GM12878 (cell line): ENCODE results near the gene SYPL1. TPM values are rescaled to one million over a fixed set of nuclear protein-coding genes. Genes with fewer than 3 reads are reported as not detected.

Source experiments
- ATAC-seq: fragments of 200-7000 bp; cut with Tn5 transposase; 3 replicates; pipeline ENCODE4 v1.9.1; 2020; ENCODE audit warnings: mild to moderate bottlenecking, moderate library complexity
- BruUV-seq: library from RNA; stranded (reverse); fragments of 400-500 nt; replicated peaks from 2 replicates; lab custom pipeline; 2021; lab: Mats Ljungman, UMichigan
- CTCF ChIA-PET: fragments of 300-600 bp; sonication (Branson Sonifier 250); formaldehyde crosslinking; extraction: SDS; loops from one replicate; lab custom pipeline; 2021; ENCODE audit warnings: inconsistent platforms; lab: Yijun Ruan, JAX
- POLR2A ChIA-PET: fragments of 350-600 bp; formaldehyde crosslinking; extraction: SDS; loops from one replicate; lab custom pipeline; 2021; ENCODE audit warnings: inconsistent platforms; lab: Charles Lee
- RAD21 ChIA-PET: fragments of 300-600 bp; sonication (Branson Sonifier 250); formaldehyde crosslinking; loops from one replicate; lab custom pipeline; 2023; ENCODE audit warnings: antibody characterized with exemption; ENCODE audit not compliant: unreplicated experiment; lab: Charles Lee
- SMC1A ChIA-PET: fragments of 300-600 bp; sonication (Branson Sonifier 250); formaldehyde crosslinking; loops from one replicate; lab custom pipeline; 2023; ENCODE audit not compliant: unreplicated experiment, uncharacterized antibody; lab: Charles Lee
- DNase-seq: peaks from one replicate; pipeline ENCODE4 v3.0.0-alpha.2; 2011; ENCODE audit warnings: low read depth, low spot score
- FAIRE-seq: peaks from 3 replicates; lab custom pipeline; 2011; peaks lifted over from hg19 to GRCh38; lab: Jason Lieb, UNC
- H2AFZ ChIP-seq: 2 replicates; pipeline ENCODE4 v1.6.0; 2011; ENCODE audit warnings: low read depth, low read length, control low read depth; ENCODE audit not compliant: control insufficient read depth
- H3K27ac ChIP-seq: 2 replicates; pipeline ENCODE4 v1.5.1; 2011; ENCODE audit warnings: control low read depth; ENCODE audit not compliant: control insufficient read depth, insufficient read depth
- H3K27me3 ChIP-seq, 2 experiments: replicated peaks in 1 of 2; 2 replicates each; pipeline versions ENCODE4 v1.6.0 to v1.6.1; 2011; ENCODE audit warnings: low read length in 1 of 2; ENCODE audit not compliant: control insufficient read depth in 2 of 2, insufficient read depth in 2 of 2
- H3K36me3 ChIP-seq, 2 experiments: 2 replicates each; pipeline ENCODE4 v1.5.1; 2011; ENCODE audit warnings: low read length in 1 of 2; ENCODE audit not compliant: control insufficient read depth in 2 of 2, insufficient read depth in 2 of 2
- H3K4me1 ChIP-seq: 2 replicates; pipeline ENCODE4 v1.6.1; 2011; ENCODE audit warnings: mild to moderate bottlenecking, low read length, moderate library complexity, mixed read lengths; ENCODE audit not compliant: control insufficient read depth, insufficient read depth
- H3K4me2 ChIP-seq: 2 replicates; pipeline ENCODE4 v1.6.0; 2011; ENCODE audit warnings: control low read depth; ENCODE audit not compliant: control insufficient read depth, insufficient read depth
- H3K4me3 ChIP-seq: fragments of 200-600 bp; sonication (generic); 2 replicates; pipeline ENCODE4 v1.5.1; 2016
- H3K79me2 ChIP-seq: 2 replicates; pipeline ENCODE4 v1.6.0; 2011; ENCODE audit warnings: low read length; ENCODE audit not compliant: control insufficient read depth, insufficient read depth
- H3K9ac ChIP-seq: 2 replicates; pipeline ENCODE4 v1.8.0; 2011; ENCODE audit warnings: low read length, control low read depth, mixed read lengths; ENCODE audit not compliant: control insufficient read depth, insufficient read depth
- H3K9me3 ChIP-seq: replicated peaks from 3 replicates; pipeline ENCODE4 v1.5.1; 2011; ENCODE audit warnings: mild to moderate bottlenecking, low read length; ENCODE audit not compliant: control insufficient read depth, insufficient read depth
- H4K20me1 ChIP-seq: 2 replicates; pipeline ENCODE4 v1.6.0; 2011; ENCODE audit not compliant: control insufficient read depth, insufficient read depth
- CREM ChIP-seq: IDR thresholded peaks from 2 replicates; pipeline ENCODE4 v1.6.1; 2014; ENCODE audit warnings: antibody characterized with exemption, low read depth
- EP300 ChIP-seq, 2 experiments: fragments of 150-350 bp in 1 of 2; IDR thresholded peaks; 2 replicates each; pipeline ENCODE4 v1.6.1; 2011 to 2012; ENCODE audit warnings: low read depth in 2 of 2, low read length in 2 of 2, borderline replicate concordance in 1 of 2, improper control_type of control experiment in 1 of 2, inconsistent platforms in 1 of 2; ENCODE audit not compliant: control insufficient read depth in 1 of 2
- GABPA ChIP-seq: IDR thresholded peaks from 2 replicates; pipeline ENCODE4 v1.6.1; 2014; ENCODE audit warnings: antibody characterized with exemption, low read depth, mild to moderate bottlenecking, inconsistent platforms
- GATAD2B ChIP-seq: fragments of 450-650 bp; conservative IDR thresholded peaks from 2 replicates; pipeline ENCODE4 v1.6.1; 2017; ENCODE audit warnings: low read depth, mild to moderate bottlenecking, moderate library complexity
- MYB ChIP-seq: fragments of 150-350 bp; IDR thresholded peaks from 2 replicates; pipeline ENCODE4 v1.6.1; 2014; ENCODE audit warnings: mild to moderate bottlenecking, low read depth, low read length, borderline replicate concordance
- NFYA ChIP-seq: IDR thresholded peaks from 2 replicates; pipeline ENCODE4 v1.6.1; 2011; ENCODE audit warnings: low read depth, mild to moderate bottlenecking, low read length, improper control_type of control experiment, borderline replicate concordance
- PKNOX1 ChIP-seq: fragments of 450-650 bp; IDR thresholded peaks from 2 replicates; pipeline ENCODE4 v1.6.1; 2016; ENCODE audit warnings: mild to moderate bottlenecking
- POLR2A ChIP-seq: IDR thresholded peaks from 2 replicates; pipeline ENCODE4 v1.6.1; 2011; ENCODE audit warnings: low read depth, mild to moderate bottlenecking, low read length
- PRDM15 ChIP-seq: fragments of 450-650 bp; formaldehyde crosslinking; IDR thresholded peaks from 2 replicates; pipeline ENCODE4 v1.4.0; 2020; ENCODE audit warnings: mild to moderate bottlenecking, moderate library complexity
- RAD51 ChIP-seq: fragments of 450-650 bp; IDR thresholded peaks from 2 replicates; pipeline ENCODE4 v1.6.1; 2016; ENCODE audit warnings: moderate library complexity, mild to moderate bottlenecking, inconsistent platforms
- RFX5 ChIP-seq: IDR thresholded peaks from 2 replicates; pipeline ENCODE4 v1.6.1; 2011; ENCODE audit warnings: low read depth, low read length, improper control_type of control experiment
- SIX5 ChIP-seq: IDR thresholded peaks from 2 replicates; pipeline ENCODE4 v1.6.1; 2011; ENCODE audit warnings: mild to moderate bottlenecking, low read depth, low read length, moderate library complexity; ENCODE audit not compliant: severe bottlenecking
- SMAD5 ChIP-seq: IDR thresholded peaks from 2 replicates; pipeline ENCODE4 v1.6.1; 2016; ENCODE audit warnings: antibody characterized with exemption, low read depth
- TCF7 ChIP-seq: IDR thresholded peaks from 2 replicates; pipeline ENCODE4 v1.6.1; 2014; ENCODE audit warnings: antibody characterized with exemption, borderline replicate concordance
- ZNF274 ChIP-seq: IDR thresholded peaks from one replicate; pipeline ENCODE4 v1.8.0; 2011; ENCODE audit not compliant: insufficient read length, insufficient read depth
- ZNF592 ChIP-seq: fragments of 450-650 bp; IDR thresholded peaks from 2 replicates; pipeline ENCODE4 v1.6.1; 2017; ENCODE audit warnings: mild to moderate bottlenecking, moderate library complexity
- WGBS: methylation state at CpG from one replicate; pipeline ENCODE4 v1.1.6; 2016; ENCODE audit warnings: low lambda C conversion rate; ENCODE audit not compliant: insufficient replicate concordance, insufficient coverage; ENCODE audit errors: missing lambda C conversion rate; 5-methylcytosine and 5-hydroxymethylcytosine counted together
- in situ Hi-C: fragments of 300-500 bp; cut with MboI; formaldehyde crosslinking; loops from 9 replicates; pipeline ENCODE4 v1.14.3; 2018; ENCODE audit warnings: mixed read lengths
- intact Hi-C: fragments of 100-400 bp; cut with micrococcal nuclease; formaldehyde crosslinking; loops from one replicate; pipeline ENCODE4 v1.14.2; 2022; ENCODE audit not compliant: unreplicated experiment
- polyA plus RNA-seq, 11 experiments: library from polyadenylated mRNA; depleted of rRNA in 4 of 11; unstranded in 6 of 11; stranded (reverse) in 5 of 11; fragments of >200 nt; fragmentation: Nextera tagmentation in 4 of 11; fragmentation: Illumina TruSeq in 1 of 11; extraction: Ambion mirVana in 4 of 11; extraction: Trizol in 1 of 11; gene quantifications; 1 replicate in 1 of 11; 2 replicates in 10 of 11; pipeline versions ENCODE4 v1.2.1 to v1.2.3, GENCODE V29; 2011 to 2016; ENCODE audit warnings: inconsistent platforms in 2 of 11, missing spikeins in 2 of 11, low read depth in 1 of 11
- total RNA-seq, 4 experiments: library from RNA; depleted of rRNA in 3 of 4; stranded (reverse); fragments of >200 nt in 3 of 4; fragmentation: Illumina TruSeq in 1 of 4; extraction: Trizol in 1 of 4; gene quantifications; 2 replicates each; pipeline versions ENCODE4 v1.2.1 to v1.2.3, GENCODE V29; 2013 to 2021

The SYPL1 gene
- total and polyA plus RNA-seq, 10 of the 15 experiments (the other 5 are each of a cell fraction or from before 2014, with no cell fraction given), result 34.5 to 177 (median 87.3) TPM

- no peak overlapping the region for H3K27ac ChIP-seq
- in situ Hi-C loops (no loop called here), intact Hi-C loops (loop anchor here (10.0 kb wide), 1 partner anchor 412 kb away; no protein-coding TSS in a partner anchor)
- H3K4me3 ChIP-seq, result no peak overlapping the region
- FAIRE-seq (no peak), ATAC-seq (no peak), DNase-seq (no peak)
- 24% methylated on average over 2 of the region's 2 CpGs for WGBS
- BruUV-seq, result no TSS peak
- H3K79me2 ChIP-seq, result no peaks in the 10 kb centered on the region
- H3K9ac ChIP-seq, result no peak overlapping the region
- ChIA-PET RAD21 (no interaction called here), POLR2A (interaction anchor here (0.7 kb wide), 1 partner anchor 245 kb away, joined by 3 read pairs; no protein-coding TSS in a partner anchor), CTCF (interaction anchor here (0.6 to 3.1 kb wide), 2 partner anchors 113 to 355 kb away, joined by 3 to 12 read pairs; no protein-coding TSS in a partner anchor), SMC1A (interaction anchor here (0.9 to 3.2 kb wide), 2 partner anchors 100 to 115 kb away, joined by 3 to 29 read pairs; no protein-coding TSS in a partner anchor)
- H3K4me2 ChIP-seq, result no peak overlapping the region
- no peak overlapping the region for H2AFZ ChIP-seq
- H3K27me3 ChIP-seq, result 0 out of 4 replicates have a peak, but pooled peaks cover 0 to 1% of the 10 kb centered on the region in 2 experiments
- no peaks in the 10 kb centered on the region for H3K36me3 ChIP-seq
- no peaks in the 10 kb centered on the region for H4K20me1 ChIP-seq
- H3K9me3 ChIP-seq, result peaks cover 2% of the 10 kb centered on the region; the same call in 1 of the 3 replicates
- H3K4me1 ChIP-seq, result peaks cover 13% of the 10 kb centered on the region
- TF ChIP-seq ZNF274 (no peak), GATAD2B (no peak), PRDM15 (CRISPR knock-in tag) (no peak), SMAD5 (no peak), EP300 (IDR thresholded peaks at IDR 0.05; ENCODE audit: borderline replicate concordance in 1 of 2, control insufficient read depth in 1 of 2, low read depth in 2 of 2, low read length in 2 of 2) (no peak), CREM (no peak), PKNOX1 (no peak), NFYA (no peak), GABPA (no peak), TCF7 (no peak), RAD51 (no peak), RFX5 (no peak), POLR2A (no peak), MYB (no peak), ZNF592 (no peak), SIX5 (no peak)
Measured at GRCh38 chr7:106052681-106053080, 59.4 kb downstream of the SYPL1 start.
